ENCODE data around the gene PIEZO2. TPM values are rescaled to one million over a fixed set of nuclear protein-coding genes. Genes with fewer than 3 reads are reported as not detected.

Gene PIEZO2
- total and polyA plus RNA-seq, 7 donors, result 1.4 to 35.2 (median 25.1) TPM; not detected in 1

DNA sequence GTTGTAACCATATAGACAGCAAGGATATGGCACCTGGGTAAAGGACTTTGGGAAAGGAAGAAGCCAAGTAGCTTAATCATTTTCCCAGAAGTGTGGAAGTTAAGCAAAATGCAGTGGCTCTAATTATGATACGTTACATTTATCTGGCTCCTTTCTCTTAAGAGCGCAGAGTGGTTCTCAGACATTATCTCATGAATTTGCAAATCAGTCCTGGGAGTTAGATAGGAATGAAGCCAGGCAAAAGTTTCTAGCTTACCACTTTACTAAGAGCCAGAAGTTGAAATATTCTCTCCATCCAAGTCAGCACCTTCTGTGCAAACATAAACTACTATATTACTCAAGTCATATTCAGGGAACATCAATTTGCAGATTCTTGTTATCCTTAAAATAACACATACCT is 10.9 kb upstream of the PIEZO2 start:
- intact Hi-C loops (cut with DNase I), result no loop called here
- WGBS, 2 donors, result 91 to 93% methylated on average over 2 of the region's 2 CpGs
- no peaks in the 10 kb centered on the region for H3K9me3 ChIP-seq
- H3K27ac ChIP-seq, result no peak overlapping the region
- H3K4me3 ChIP-seq, result no peak overlapping the region
- no peaks in the 10 kb centered on the region for H3K27me3 ChIP-seq
- H3K36me3 ChIP-seq, result no peaks in the 10 kb centered on the region
- no peak for TF ChIP-seq CTCF (IDR thresholded peaks at IDR 0.05)
- no peak for TF ChIP-seq EP300 (IDR thresholded peaks at IDR 0.05)
- TF ChIP-seq POLR2AphosphoS5 (IDR thresholded peaks at IDR 0.05), result no peak
- no peak for TF ChIP-seq POLR2A (IDR thresholded peaks at IDR 0.05)
- H3K4me1 ChIP-seq, result peaks cover 0 to 4% (median 0%) of the 10 kb centered on the region in 4 donors
- no peak for DNase-seq

- intact Hi-C loops (cut with DNase I), result no loop called here
Measured at GRCh38 chr18:11159844-11160243, 10.5 kb upstream of the PIEZO2 start.

GRCh38 chr18:11156978-11157377 is 7.6 kb upstream of the PIEZO2 start:
- intact Hi-C loops (cut with DNase I), result no loop called here
- peaks cover 0 to 5% (median 0%) of the 10 kb centered on the region in 4 donors for H3K4me1 ChIP-seq

More at GRCh38 chr18:11159844-11160243, 10.5 kb upstream of the PIEZO2 start:
- DNase-seq, result no peak
- TF ChIP-seq POLR2AphosphoS5 (IDR thresholded peaks at IDR 0.05) (no peak), CTCF (IDR thresholded peaks at IDR 0.05) (no peak), POLR2A (IDR thresholded peaks at IDR 0.05) (no peak), EP300 (IDR thresholded peaks at IDR 0.05) (no peak)
- no peak overlapping the region for H3K27ac ChIP-seq
- peaks cover 0 to 5% (median 0%) of the 10 kb centered on the region in 4 donors for H3K4me1 ChIP-seq
- H3K36me3 ChIP-seq, result no peaks in the 10 kb centered on the region
- no peak overlapping the region for H3K4me3 ChIP-seq
- WGBS, 2 donors, result 72 to 79% methylated on average over 4 of the region's 4 CpGs
- no peaks in the 10 kb centered on the region for H3K27me3 ChIP-seq
- no peaks in the 10 kb centered on the region for H3K9me3 ChIP-seq

GRCh38 chr18:11155034-11155759 is 5.8 kb upstream of the PIEZO2 start:
- no peaks in the 10 kb centered on the region for H3K36me3 ChIP-seq
- H3K27ac ChIP-seq, result no peak overlapping the region
- H3K9me3 ChIP-seq, result no peaks in the 10 kb centered on the region
- no peak overlapping the region for H3K4me3 ChIP-seq
- intact Hi-C loops (cut with DNase I), result no loop called here
- peaks cover 0 to 5% (median 0%) of the 10 kb centered on the region in 4 donors for H3K4me1 ChIP-seq
- H3K27me3 ChIP-seq, result peaks cover 0 to 7% (median 0%) of the 10 kb centered on the region in 3 donors
- WGBS, 2 donors, result 63 to 72% methylated on average over 8 of the region's 8 CpGs
- no peak for TF ChIP-seq POLR2A (IDR thresholded peaks at IDR 0.05)
- TF ChIP-seq POLR2AphosphoS5 (IDR thresholded peaks at IDR 0.05), result no peak
- no peak for TF ChIP-seq CTCF (IDR thresholded peaks at IDR 0.05)
- TF ChIP-seq EP300 (IDR thresholded peaks at IDR 0.05), result no peak
- DNase-seq, result no peak

More at GRCh38 chr18:11156978-11157377, 7.6 kb upstream of the PIEZO2 start:
- Histone ChIP-seq H3K4me3 (no peak overlapping the region), H3K27me3 (no peaks in the 10 kb centered on the region), H3K36me3 (no peaks in the 10 kb centered on the region), H3K27ac (no peak overlapping the region), H3K9me3 (no peaks in the 10 kb centered on the region)
- DNase-seq, result no peak
- WGBS, 2 donors, result 62 to 81% methylated on average over 1 of the region's 1 CpG
- TF ChIP-seq EP300 (IDR thresholded peaks at IDR 0.05) (no peak), POLR2A (IDR thresholded peaks at IDR 0.05) (no peak)

DNA sequence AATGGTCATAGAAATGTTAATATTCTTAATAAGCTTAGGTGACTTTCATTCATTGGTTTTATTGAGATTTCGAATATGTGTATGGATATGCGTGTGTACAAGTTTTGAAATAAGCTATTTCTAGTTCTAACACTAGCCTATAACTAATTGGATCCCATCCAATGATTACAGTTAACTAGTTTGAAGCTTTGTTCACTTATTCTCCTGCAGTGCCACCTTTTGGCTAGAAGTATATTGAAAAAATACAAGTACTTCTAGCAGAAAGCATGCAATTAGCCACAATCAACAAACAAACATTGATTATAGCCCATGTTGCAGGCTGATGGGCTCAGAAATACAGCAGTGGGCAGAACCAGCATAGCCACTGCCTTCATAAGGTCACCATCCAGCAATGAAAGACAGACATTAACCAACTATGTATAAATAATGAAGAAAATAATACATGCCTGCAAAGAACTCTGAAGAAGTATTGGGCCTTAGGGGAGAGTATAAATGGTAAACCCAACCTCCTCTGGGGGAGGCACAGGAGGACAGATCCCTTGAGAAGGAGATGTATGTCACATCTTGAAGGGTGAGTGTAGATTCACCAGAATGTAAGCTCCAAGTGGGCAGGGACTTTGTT is 5.1 kb upstream of the PIEZO2 start:
- intact Hi-C loops (cut with DNase I), result loop anchor here (5.0 kb wide), 1 partner anchor 592 kb away; no protein-coding TSS in a partner anchor
- peaks cover 0 to 14% (median 3%) of the 10 kb centered on the region in 3 donors for H3K27me3 ChIP-seq
- DNase-seq, result no peak
- TF ChIP-seq EP300 (IDR thresholded peaks at IDR 0.05) (no peak), CTCF (IDR thresholded peaks at IDR 0.05) (peak in 2 of 4 experiments; percentile 20 to 38)
- no peak overlapping the region for H3K27ac ChIP-seq
- H3K9me3 ChIP-seq, result no peaks in the 10 kb centered on the region
- H3K4me3 ChIP-seq, result no peak overlapping the region
- H3K36me3 ChIP-seq, result no peaks in the 10 kb centered on the region
- 15 to 28% methylated on average over 2 of the region's 2 CpGs for WGBS, 2 donors
- H3K4me1 ChIP-seq, result peaks cover 0 to 10% (median 5%) of the 10 kb centered on the region in 4 donors
